ENCODE results near the gene TESK2.
A peak's percentile ranks its signal among the peaks of the same experiment; 100 is the strongest.
"Not testable (repeated sequence)": the region's sequence is repeated elsewhere in the genome, so short reads cannot be mapped to it uniquely, and the experiment has no call there.

Gene TESK2

GRCh38 chr1:45518910-45519309 lies 27.9 kb upstream of the TESK2 start:
- Histone ChIP-seq H3K4me2 (ENCODE audit: low read depth, low read length, poor library complexity, severe bottlenecking) (peak overlapping the region; percentile 91), H4K20me1 (ENCODE audit: insufficient read depth, low read length, poor library complexity, severe bottlenecking) (peaks cover 41% of the 10 kb centered on the region), H3K9me3 (ENCODE audit: insufficient read depth, low read depth, low read length) (no peaks in the 10 kb centered on the region), H3F3A (ENCODE audit: low read depth) (no peaks in the 10 kb centered on the region), H3K9ac (ENCODE audit: low read depth, low read length, poor library complexity, severe bottlenecking) (peak overlapping the region; percentile 97), H3K79me2 (ENCODE audit: insufficient read depth, low read length) (peaks cover 74% of the 10 kb centered on the region), H3K27me3 (ENCODE audit: insufficient read depth, low read length, poor library complexity, severe bottlenecking) (no peaks in the 10 kb centered on the region), H2AFZ (ENCODE audit: low read length) (no peak overlapping the region), H3K9me2 (replicated peaks; ENCODE audit: low read depth, low read length) (no peaks in the 10 kb centered on the region), H3K4me3 (ENCODE audit: low read length, poor library complexity, severe bottlenecking) (peak overlapping the region; percentile 98), H3K4me1 (ENCODE audit: insufficient read depth, low read length, poor library complexity, severe bottlenecking) (peaks cover 62% of the 10 kb centered on the region), H3K36me3 (ENCODE audit: insufficient read depth, low read length) (peaks cover 32% of the 10 kb centered on the region; the same call in 1 of the 2 replicates)
- TF ChIP-seq CTCF (conservative IDR thresholded peaks at IDR 0.05; ENCODE audit: low read length) = no peak

GRCh38 chr1:45518366-45518765 lies 27.4 kb upstream of the TESK2 start:
- not testable (repeated sequence) for H3K9me3 ChIP-seq (ENCODE audit: insufficient read depth, low read depth, low read length); H3F3A ChIP-seq (ENCODE audit: low read depth); H2AFZ ChIP-seq (ENCODE audit: low read length); H3K9me2 ChIP-seq (replicated peaks; ENCODE audit: low read depth, low read length); H3K27me3 ChIP-seq (ENCODE audit: insufficient read depth, low read length, poor library complexity, severe bottlenecking)
- H3K4me3 ChIP-seq (ENCODE audit: low read length, poor library complexity, severe bottlenecking) = peak overlapping the region; percentile 98
- peaks cover 74% of the 10 kb centered on the region for H3K79me2 ChIP-seq (ENCODE audit: insufficient read depth, low read length)
- H4K20me1 ChIP-seq (ENCODE audit: insufficient read depth, low read length, poor library complexity, severe bottlenecking) = peaks cover 41% of the 10 kb centered on the region
- peaks cover 61% of the 10 kb centered on the region for H3K4me1 ChIP-seq (ENCODE audit: insufficient read depth, low read length, poor library complexity, severe bottlenecking)
- peaks cover 37% of the 10 kb centered on the region; the same call in 1 of the 2 replicates for H3K36me3 ChIP-seq (ENCODE audit: insufficient read depth, low read length)
- peak overlapping the region; percentile 91 for H3K4me2 ChIP-seq (ENCODE audit: low read depth, low read length, poor library complexity, severe bottlenecking)
- H3K9ac ChIP-seq (ENCODE audit: low read depth, low read length, poor library complexity, severe bottlenecking) = peak overlapping the region; percentile 97

- peak overlapping the region; percentile 57 for H3K9ac ChIP-seq (ENCODE audit: low read depth, low read length, poor library complexity, severe bottlenecking)
- H3K27me3 ChIP-seq (ENCODE audit: insufficient read depth, low read length, poor library complexity, severe bottlenecking) = no peaks in the 10 kb centered on the region
- TF ChIP-seq EZH2phosphoT487 (IDR thresholded peaks at IDR 0.05; ENCODE audit: borderline replicate concordance) = no peak
- no peak for TF ChIP-seq CTCF (conservative IDR thresholded peaks at IDR 0.05; ENCODE audit: low read length)
- H3K9me2 ChIP-seq (replicated peaks; ENCODE audit: low read depth, low read length) = no peaks in the 10 kb centered on the region
- H3F3A ChIP-seq (ENCODE audit: low read depth) = no peaks in the 10 kb centered on the region
- no peaks in the 10 kb centered on the region for H3K9me3 ChIP-seq (ENCODE audit: insufficient read depth, low read depth, low read length)
- peaks cover 48% of the 10 kb centered on the region for H3K36me3 ChIP-seq (ENCODE audit: insufficient read depth, low read length)
- peaks cover 76% of the 10 kb centered on the region for H3K79me2 ChIP-seq (ENCODE audit: insufficient read depth, low read length)
- H3K4me3 ChIP-seq (ENCODE audit: low read length, poor library complexity, severe bottlenecking) = peak overlapping the region; percentile 53
- H3K4me1 ChIP-seq (ENCODE audit: insufficient read depth, low read length, poor library complexity, severe bottlenecking) = peaks cover 46% of the 10 kb centered on the region
- H2AFZ ChIP-seq (ENCODE audit: low read length) = no peak overlapping the region
- peak overlapping the region; percentile 91 for H3K4me2 ChIP-seq (ENCODE audit: low read depth, low read length, poor library complexity, severe bottlenecking)
- peaks cover 47% of the 10 kb centered on the region for H4K20me1 ChIP-seq (ENCODE audit: insufficient read depth, low read length, poor library complexity, severe bottlenecking)
Measured at GRCh38 chr1:45516465-45516864, 25.5 kb upstream of the TESK2 start.

- H3K9me3 ChIP-seq (ENCODE audit: insufficient read depth, low read depth, low read length) = no peaks in the 10 kb centered on the region
- no peaks in the 10 kb centered on the region for H3F3A ChIP-seq (ENCODE audit: low read depth)
- no peaks in the 10 kb centered on the region for H3K9me2 ChIP-seq (replicated peaks; ENCODE audit: low read depth, low read length)
- peak overlapping the region; percentile 91 for H3K4me2 ChIP-seq (ENCODE audit: low read depth, low read length, poor library complexity, severe bottlenecking)
- H3K9ac ChIP-seq (ENCODE audit: low read depth, low read length, poor library complexity, severe bottlenecking) = peak overlapping the region; percentile 57
- H3K4me3 ChIP-seq (ENCODE audit: low read length, poor library complexity, severe bottlenecking) = peak overlapping the region; percentile 53
- H3K4me1 ChIP-seq (ENCODE audit: insufficient read depth, low read length, poor library complexity, severe bottlenecking) = peaks cover 45% of the 10 kb centered on the region
- TF ChIP-seq EZH2phosphoT487 (IDR thresholded peaks at IDR 0.05; ENCODE audit: borderline replicate concordance) (no peak), CTCF (conservative IDR thresholded peaks at IDR 0.05; ENCODE audit: low read length) (no peak)
- H3K79me2 ChIP-seq (ENCODE audit: insufficient read depth, low read length) = peaks cover 71% of the 10 kb centered on the region
- H4K20me1 ChIP-seq (ENCODE audit: insufficient read depth, low read length, poor library complexity, severe bottlenecking) = peaks cover 48% of the 10 kb centered on the region
- no peak overlapping the region for H2AFZ ChIP-seq (ENCODE audit: low read length)
- peaks cover 52% of the 10 kb centered on the region for H3K36me3 ChIP-seq (ENCODE audit: insufficient read depth, low read length)
- no peaks in the 10 kb centered on the region for H3K27me3 ChIP-seq (ENCODE audit: insufficient read depth, low read length, poor library complexity, severe bottlenecking)
Measured at GRCh38 chr1:45516036-45516435, 25.1 kb upstream of the TESK2 start.

- peaks cover 48% of the 10 kb centered on the region for H3K79me2 ChIP-seq (ENCODE audit: insufficient read depth, low read length)
- H3F3A ChIP-seq (ENCODE audit: low read depth) = not testable (repeated sequence)
- H4K20me1 ChIP-seq (ENCODE audit: insufficient read depth, low read length, poor library complexity, severe bottlenecking) = peaks cover 38% of the 10 kb centered on the region
Measured at GRCh38 chr1:45513532-45514260, 22.7 kb upstream of the TESK2 start.

More at GRCh38 chr1:45513532-45514260, 22.7 kb upstream of the TESK2 start:
- not testable (repeated sequence) for H3K9me3 ChIP-seq (ENCODE audit: insufficient read depth, low read depth, low read length); H3K4me3 ChIP-seq (ENCODE audit: low read length, poor library complexity, severe bottlenecking); H3K4me2 ChIP-seq (ENCODE audit: low read depth, low read length, poor library complexity, severe bottlenecking); H2AFZ ChIP-seq (ENCODE audit: low read length); H3K9ac ChIP-seq (ENCODE audit: low read depth, low read length, poor library complexity, severe bottlenecking); H3K9me2 ChIP-seq (replicated peaks; ENCODE audit: low read depth, low read length); H3K27me3 ChIP-seq (ENCODE audit: insufficient read depth, low read length, poor library complexity, severe bottlenecking)
- Histone ChIP-seq H3K4me1 (ENCODE audit: insufficient read depth, low read length, poor library complexity, severe bottlenecking) (peaks cover 32% of the 10 kb centered on the region), H3K36me3 (ENCODE audit: insufficient read depth, low read length) (peaks cover 73% of the 10 kb centered on the region)
